Body of pancreas (tissue), 4 donors: ENCODE results near the gene PPP1R37.

Experiments used
- CTCF ChIP-seq, 7 experiments: fragments of 450-650 bp in 4 of 7; fragments of 200-600 bp in 3 of 7; sonication (generic) in 3 of 7; IDR thresholded peaks; one replicate each; pipeline ENCODE4 v1.5.1; 2016 to 2019; ENCODE audit warnings: antibody characterized with exemption in 7 of 7
- POLR2A ChIP-seq, 3 donors: fragments of 450-650 bp; IDR thresholded peaks; one replicate each; pipeline ENCODE4 v1.6.1; 2016; ENCODE audit warnings: antibody characterized with exemption in 3 of 3, mild to moderate bottlenecking in 2 of 3

GRCh38 chr19:45182758-45183157 lies 89.8 kb downstream of the PPP1R37 start:
- TF ChIP-seq POLR2A (IDR thresholded peaks at IDR 0.05) (no peak), CTCF (IDR thresholded peaks at IDR 0.05) (no peak)
